Osteocyte (in vitro differentiated cells): ENCODE results near the gene PRKCH. TPM values are rescaled to one million over a fixed set of nuclear protein-coding genes. Genes with fewer than 3 reads are reported as not detected.

Experiments used
- DNase-seq: peaks from one replicate; pipeline ENCODE4 v3.0.0; 2021; ENCODE audit warnings: mixed read lengths; ENCODE audit not compliant: unreplicated experiment; ENCODE audit errors: extremely low spot score
- H3K27ac Mint-ChIP-seq: one replicate; pipeline ENCODE4 v1.8.0; 2021; ENCODE audit warnings: mild to moderate bottlenecking, mixed read lengths; ENCODE audit not compliant: unreplicated experiment
- H3K27me3 Mint-ChIP-seq: one replicate; pipeline ENCODE4 v1.8.0; 2021; ENCODE audit warnings: mixed read lengths; ENCODE audit not compliant: unreplicated experiment
- H3K36me3 Mint-ChIP-seq: one replicate; pipeline ENCODE4 v1.8.0; 2021; ENCODE audit warnings: mixed read lengths; ENCODE audit not compliant: unreplicated experiment
- H3K4me1 Mint-ChIP-seq: one replicate; pipeline ENCODE4 v1.8.0; 2021; ENCODE audit warnings: mixed read lengths; ENCODE audit not compliant: unreplicated experiment
- H3K4me3 Mint-ChIP-seq: one replicate; pipeline ENCODE4 v1.8.0; 2021; ENCODE audit warnings: mild to moderate bottlenecking, moderate library complexity, mixed read lengths; ENCODE audit not compliant: unreplicated experiment
- H3K9me3 Mint-ChIP-seq: one replicate; pipeline ENCODE4 v1.8.0; 2021; ENCODE audit warnings: mixed read lengths; ENCODE audit not compliant: unreplicated experiment
- total RNA-seq: library from RNA; stranded (reverse); gene quantifications from 2 replicates; pipeline ENCODE4 v1.2.1, GENCODE V29; 2021
- TF ChIP-seq, protein P1 (sequence below): fragments of 200-600 bp; sonication (generic); IDR thresholded peaks from 2 replicates; pipeline ENCODE4 v1.5.0; 2021; ENCODE audit warnings: antibody characterized with exemption, mild to moderate bottlenecking, moderate library complexity

PRKCH gene
- total RNA-seq, 1 donor from 2014 or later = 10.6 TPM

- TF ChIP-seq, protein P1, sequence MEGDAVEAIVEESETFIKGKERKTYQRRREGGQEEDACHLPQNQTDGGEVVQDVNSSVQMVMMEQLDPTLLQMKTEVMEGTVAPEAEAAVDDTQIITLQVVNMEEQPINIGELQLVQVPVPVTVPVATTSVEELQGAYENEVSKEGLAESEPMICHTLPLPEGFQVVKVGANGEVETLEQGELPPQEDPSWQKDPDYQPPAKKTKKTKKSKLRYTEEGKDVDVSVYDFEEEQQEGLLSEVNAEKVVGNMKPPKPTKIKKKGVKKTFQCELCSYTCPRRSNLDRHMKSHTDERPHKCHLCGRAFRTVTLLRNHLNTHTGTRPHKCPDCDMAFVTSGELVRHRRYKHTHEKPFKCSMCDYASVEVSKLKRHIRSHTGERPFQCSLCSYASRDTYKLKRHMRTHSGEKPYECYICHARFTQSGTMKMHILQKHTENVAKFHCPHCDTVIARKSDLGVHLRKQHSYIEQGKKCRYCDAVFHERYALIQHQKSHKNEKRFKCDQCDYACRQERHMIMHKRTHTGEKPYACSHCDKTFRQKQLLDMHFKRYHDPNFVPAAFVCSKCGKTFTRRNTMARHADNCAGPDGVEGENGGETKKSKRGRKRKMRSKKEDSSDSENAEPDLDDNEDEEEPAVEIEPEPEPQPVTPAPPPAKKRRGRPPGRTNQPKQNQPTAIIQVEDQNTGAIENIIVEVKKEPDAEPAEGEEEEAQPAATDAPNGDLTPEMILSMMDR = no peak
- H3K4me3 Mint-ChIP-seq = no peak overlapping the region
- H3K36me3 Mint-ChIP-seq = peaks cover 6% of the 10 kb centered on the region
- DNase-seq = no peak
- H3K4me1 Mint-ChIP-seq = no peaks in the 10 kb centered on the region
- H3K27me3 Mint-ChIP-seq = peaks cover 20% of the 10 kb centered on the region
- no peak overlapping the region for H3K27ac Mint-ChIP-seq
- no peaks in the 10 kb centered on the region for H3K9me3 Mint-ChIP-seq
Measured at GRCh38 chr14:61395115-61395725, 73.8 kb downstream of the PRKCH start.

GRCh38 chr14:61396279-61396678 lies 74.9 kb downstream of the PRKCH start:
- no peak overlapping the region for H3K27ac Mint-ChIP-seq
- no peaks in the 10 kb centered on the region for H3K9me3 Mint-ChIP-seq
- H3K36me3 Mint-ChIP-seq = peaks cover 6% of the 10 kb centered on the region
- no peak overlapping the region for H3K4me3 Mint-ChIP-seq
- TF ChIP-seq, protein P1 = no peak
- H3K4me1 Mint-ChIP-seq = no peaks in the 10 kb centered on the region
- DNase-seq = no peak
- peaks cover 27% of the 10 kb centered on the region for H3K27me3 Mint-ChIP-seq

- DNase-seq = no peak
- Mint-ChIP-seq H3K27ac (no peak overlapping the region), H3K4me3 (no peak overlapping the region), H3K27me3 (peaks cover 27% of the 10 kb centered on the region), H3K4me1 (no peaks in the 10 kb centered on the region), H3K9me3 (no peaks in the 10 kb centered on the region), H3K36me3 (peaks cover 6% of the 10 kb centered on the region)
- TF ChIP-seq, protein P1 = no peak
Measured at GRCh38 chr14:61396694-61397093, 75.3 kb downstream of the PRKCH start.

DNA sequence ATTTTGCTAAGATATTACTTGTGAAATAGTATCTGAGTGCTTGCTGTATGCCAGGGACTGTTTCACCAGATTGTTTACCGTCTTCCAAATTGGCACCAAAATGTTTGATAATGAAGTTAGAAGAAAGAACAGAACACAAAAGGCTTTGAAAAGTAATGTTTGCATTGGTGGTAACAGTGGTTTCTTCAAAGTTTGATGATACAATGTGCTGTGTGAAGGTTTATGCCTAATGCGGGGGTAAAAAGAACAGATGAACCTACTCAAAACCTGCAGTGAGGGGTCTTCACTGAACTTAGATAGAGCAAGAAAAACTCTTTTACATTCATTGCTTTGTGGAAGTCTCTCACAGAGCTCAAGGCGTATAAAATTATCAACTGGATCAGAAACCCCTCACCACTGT lies 76.2 kb downstream of the PRKCH start:
- Mint-ChIP-seq H3K27me3 (peaks cover 27% of the 10 kb centered on the region), H3K4me1 (no peaks in the 10 kb centered on the region), H3K36me3 (peaks cover 6% of the 10 kb centered on the region), H3K9me3 (no peaks in the 10 kb centered on the region), H3K27ac (no peak overlapping the region), H3K4me3 (no peak overlapping the region)
- no peak for DNase-seq
- TF ChIP-seq, protein P1 = no peak

- no peak overlapping the region for H3K27ac Mint-ChIP-seq
- H3K36me3 Mint-ChIP-seq = peaks cover 6% of the 10 kb centered on the region
- peaks cover 27% of the 10 kb centered on the region for H3K27me3 Mint-ChIP-seq
- no peak for DNase-seq
- no peaks in the 10 kb centered on the region for H3K4me1 Mint-ChIP-seq
- no peak overlapping the region for H3K4me3 Mint-ChIP-seq
- no peaks in the 10 kb centered on the region for H3K9me3 Mint-ChIP-seq
- TF ChIP-seq, protein P1 = no peak
Measured at GRCh38 chr14:61398221-61398620, 76.8 kb downstream of the PRKCH start.
